Upper lobe of right lung (tissue), 1 donor: ENCODE data around the gene CDX1. TPM values are rescaled to one million over a fixed set of nuclear protein-coding genes. Genes with fewer than 3 reads are reported as not detected.

ENCODE experiments used
- ATAC-seq: fragments of 200-7000 bp; cut with Tn5 transposase; one replicate; pipeline ENCODE4 v1.9.1; 2020; ENCODE audit warnings: mild to moderate bottlenecking, moderate library complexity
- DNase-seq: peaks from one replicate; pipeline ENCODE4 v3.0.0-alpha.2; 2020
- H3K27ac ChIP-seq: fragments of 200-600 bp; one replicate; pipeline ENCODE4 v1.8.0; 2022
- H3K27me3 ChIP-seq: fragments of 200-600 bp; one replicate; pipeline ENCODE4 v1.8.0; 2022; ENCODE audit warnings: mild to moderate bottlenecking
- H3K36me3 ChIP-seq: fragments of 200-600 bp; one replicate; pipeline ENCODE4 v1.8.0; 2022
- H3K4me1 ChIP-seq: fragments of 200-600 bp; one replicate; pipeline ENCODE4 v1.8.0; 2022
- H3K4me3 ChIP-seq: fragments of 200-600 bp; one replicate; pipeline ENCODE4 v1.8.0; 2022; ENCODE audit warnings: mild to moderate bottlenecking
- H3K9me3 ChIP-seq: fragments of 200-600 bp; one replicate; pipeline ENCODE4 v1.8.0; 2022
- intact Hi-C: fragments of 100-400 bp; cut with DNase I; formaldehyde crosslinking; loops from one replicate; pipeline ENCODE4 v1.11.0; 2022
- total RNA-seq: library from RNA; stranded (reverse); fragmentation: NEBNext Ultra II Directional; extraction: Animal tissue kit (Norgen Biotek cat#: 25700); gene quantifications from one replicate; pipeline ENCODE4 v1.2.1, GENCODE V29; 2021
- TF ChIP-seq, protein P1 (sequence below): fragments of 200-600 bp; IDR thresholded peaks from one replicate; pipeline ENCODE4 v1.8.0; 2022; ENCODE audit warnings: antibody characterized with exemption
- donor health status: DM: no; HTN: yes; CAD: no; lungs with severe emphysema.

The CDX1 gene
- total RNA-seq, 1 donor from 2014 or later = not detected

DNA sequence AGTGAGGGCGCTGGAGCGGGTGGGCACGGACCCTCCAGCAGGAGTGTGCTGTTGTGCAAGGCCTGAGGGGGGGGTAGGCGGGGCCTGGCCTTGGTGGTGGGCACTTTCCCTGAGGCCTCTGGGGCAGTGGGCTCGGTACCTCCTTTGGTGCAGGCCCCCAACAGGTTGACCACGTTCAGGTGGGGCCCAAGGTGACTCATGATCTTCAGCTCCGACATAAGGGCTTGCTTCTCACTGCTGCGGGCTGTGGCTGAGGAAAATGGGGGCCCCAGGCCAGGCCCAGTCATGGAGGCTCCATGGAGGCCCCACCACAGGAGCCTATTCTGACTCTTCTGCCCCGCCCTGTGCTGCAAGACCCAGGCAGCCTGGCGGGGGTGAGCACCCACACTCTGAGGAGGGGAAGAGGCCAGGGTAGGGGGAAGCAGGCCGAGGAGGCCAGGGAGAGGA, 42.4 kb upstream of the CDX1 start:
- no peak overlapping the region for H3K4me3 ChIP-seq
- TF ChIP-seq, protein P1, sequence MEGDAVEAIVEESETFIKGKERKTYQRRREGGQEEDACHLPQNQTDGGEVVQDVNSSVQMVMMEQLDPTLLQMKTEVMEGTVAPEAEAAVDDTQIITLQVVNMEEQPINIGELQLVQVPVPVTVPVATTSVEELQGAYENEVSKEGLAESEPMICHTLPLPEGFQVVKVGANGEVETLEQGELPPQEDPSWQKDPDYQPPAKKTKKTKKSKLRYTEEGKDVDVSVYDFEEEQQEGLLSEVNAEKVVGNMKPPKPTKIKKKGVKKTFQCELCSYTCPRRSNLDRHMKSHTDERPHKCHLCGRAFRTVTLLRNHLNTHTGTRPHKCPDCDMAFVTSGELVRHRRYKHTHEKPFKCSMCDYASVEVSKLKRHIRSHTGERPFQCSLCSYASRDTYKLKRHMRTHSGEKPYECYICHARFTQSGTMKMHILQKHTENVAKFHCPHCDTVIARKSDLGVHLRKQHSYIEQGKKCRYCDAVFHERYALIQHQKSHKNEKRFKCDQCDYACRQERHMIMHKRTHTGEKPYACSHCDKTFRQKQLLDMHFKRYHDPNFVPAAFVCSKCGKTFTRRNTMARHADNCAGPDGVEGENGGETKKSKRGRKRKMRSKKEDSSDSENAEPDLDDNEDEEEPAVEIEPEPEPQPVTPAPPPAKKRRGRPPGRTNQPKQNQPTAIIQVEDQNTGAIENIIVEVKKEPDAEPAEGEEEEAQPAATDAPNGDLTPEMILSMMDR = no peak
- H3K9me3 ChIP-seq = no peaks in the 10 kb centered on the region
- H3K4me1 ChIP-seq = peaks cover 6% of the 10 kb centered on the region
- no peaks in the 10 kb centered on the region for H3K27me3 ChIP-seq
- no peak overlapping the region for H3K27ac ChIP-seq
- intact Hi-C loops = no loop called here
- peaks cover 52% of the 10 kb centered on the region for H3K36me3 ChIP-seq
- ATAC-seq (peak; percentile 13), DNase-seq (peak; percentile 57)

DNA sequence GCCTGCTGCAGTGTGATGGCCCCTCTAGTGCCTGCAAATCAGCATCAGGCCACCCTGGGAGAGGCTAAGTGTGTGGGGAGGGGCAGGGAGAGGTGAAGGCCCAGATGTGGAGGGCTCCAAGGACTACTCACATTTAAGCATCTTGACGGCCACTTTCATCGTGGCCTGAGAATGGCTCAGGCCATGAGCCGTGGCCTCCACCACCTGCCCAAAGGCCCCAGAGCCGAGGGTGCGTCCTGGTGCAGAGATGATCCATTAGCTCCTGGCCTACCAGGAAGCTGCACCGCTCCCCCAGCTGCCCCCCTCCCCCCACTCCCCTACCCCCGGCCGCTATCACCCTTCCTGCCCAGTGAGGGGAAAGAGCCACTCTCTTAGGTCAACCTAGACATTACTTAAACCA, 42.0 kb upstream of the CDX1 start:
- no peak for ATAC-seq
- H3K27ac ChIP-seq = no peak overlapping the region

DNA sequence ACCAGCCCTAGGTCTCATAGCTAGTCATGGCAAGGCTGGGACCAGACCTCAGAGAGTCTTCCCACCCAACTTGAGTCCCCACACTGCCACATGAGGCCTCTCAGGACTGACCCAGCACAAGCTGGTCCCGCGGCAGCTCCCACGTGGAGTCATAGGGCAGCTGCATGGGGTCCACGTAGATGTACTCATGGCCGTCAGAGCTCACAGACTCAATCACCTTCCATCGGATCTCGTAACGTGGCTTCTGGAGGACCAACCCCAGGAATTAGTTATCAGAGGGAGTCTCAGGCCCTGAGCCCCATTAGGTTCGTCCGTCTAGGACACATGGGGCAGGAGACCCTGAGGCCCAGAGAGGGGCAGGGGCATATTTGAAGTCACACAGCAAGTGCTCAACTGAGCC, 41.2 kb upstream of the CDX1 start:
- H3K36me3 ChIP-seq = peaks cover 48% of the 10 kb centered on the region
- peaks cover 14% of the 10 kb centered on the region for H3K4me1 ChIP-seq
- H3K4me3 ChIP-seq = no peak overlapping the region
- H3K9me3 ChIP-seq = no peaks in the 10 kb centered on the region
- ATAC-seq = no peak
- intact Hi-C loops = no loop called here
- TF ChIP-seq, protein P1 = no peak
- peak overlapping the region; percentile 17 for H3K27ac ChIP-seq
- no peaks in the 10 kb centered on the region for H3K27me3 ChIP-seq
- no peak for DNase-seq

More for the DNA sequence above, 42.0 kb upstream of the CDX1 start:
- DNase-seq = no peak
- H3K4me1 ChIP-seq = peaks cover 7% of the 10 kb centered on the region
- H3K9me3 ChIP-seq = no peaks in the 10 kb centered on the region
- peaks cover 55% of the 10 kb centered on the region for H3K36me3 ChIP-seq
- no peaks in the 10 kb centered on the region for H3K27me3 ChIP-seq
- intact Hi-C loops = no loop called here
- H3K4me3 ChIP-seq = no peak overlapping the region
- TF ChIP-seq, protein P1 = no peak

DNA sequence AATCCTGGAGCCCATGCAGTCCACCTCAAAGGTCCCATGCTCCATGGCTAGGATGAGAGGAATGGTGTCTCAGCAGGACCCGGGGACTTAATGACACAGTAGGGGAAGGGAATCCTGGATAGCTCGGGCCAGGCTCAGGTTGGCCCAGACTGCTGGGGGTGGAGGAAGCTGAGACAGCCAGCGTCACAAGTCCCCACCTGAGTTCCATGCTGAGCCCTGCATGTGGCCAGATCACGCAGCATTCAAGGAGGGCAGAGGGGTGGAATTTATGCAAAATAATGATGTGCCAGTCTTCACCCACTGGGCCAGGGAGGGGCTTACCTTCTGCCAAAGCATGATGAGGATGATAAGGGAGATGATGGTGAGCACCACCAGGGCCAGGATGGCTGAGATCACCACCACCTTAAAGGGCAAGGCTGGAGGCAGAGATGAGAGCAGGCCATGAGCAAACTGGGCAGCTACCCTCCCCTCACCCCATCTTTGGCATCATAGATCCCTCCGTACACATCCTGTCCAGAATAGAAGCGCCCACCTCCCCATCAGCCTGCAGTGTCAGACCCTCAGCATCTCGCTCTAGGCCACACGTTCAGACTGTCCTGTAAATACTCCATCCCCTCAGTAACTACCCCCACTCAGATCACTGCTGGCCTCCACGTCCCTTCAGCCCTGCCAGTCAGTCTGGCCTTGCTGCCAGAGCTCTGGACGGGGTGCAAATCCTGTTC, 40.2 kb upstream of the CDX1 start:
- intact Hi-C loops = no loop called here
- TF ChIP-seq, protein P1 = no peak
- Histone ChIP-seq H3K36me3 (peaks cover 43% of the 10 kb centered on the region), H3K4me1 (peaks cover 16% of the 10 kb centered on the region), H3K27me3 (no peaks in the 10 kb centered on the region), H3K9me3 (no peaks in the 10 kb centered on the region), H3K27ac (no peak overlapping the region), H3K4me3 (no peak overlapping the region)
- no peak for DNase-seq
- ATAC-seq = no peak

DNA sequence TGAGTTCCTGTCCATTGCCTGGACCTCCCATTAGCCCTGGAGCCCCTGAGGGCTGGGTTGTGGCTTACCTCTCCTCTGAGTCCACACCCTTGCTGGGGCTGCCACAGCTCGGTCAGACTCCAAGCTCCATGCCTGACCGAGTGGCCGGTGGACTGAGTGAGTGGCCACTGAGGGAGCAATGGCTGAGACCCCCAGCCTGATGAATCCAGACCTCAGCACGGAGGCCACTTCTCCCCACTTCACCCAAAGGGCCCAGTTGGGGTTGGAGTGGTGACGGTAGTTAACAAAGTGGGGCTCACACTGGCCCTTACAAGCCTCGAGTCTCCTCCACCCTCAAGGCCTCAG, 39.7 kb upstream of the CDX1 start:
- H3K36me3 ChIP-seq = peaks cover 38% of the 10 kb centered on the region

More for the DNA sequence above, 39.7 kb upstream of the CDX1 start:
- no peaks in the 10 kb centered on the region for H3K27me3 ChIP-seq
- no peaks in the 10 kb centered on the region for H3K9me3 ChIP-seq
- TF ChIP-seq, protein P1 = no peak
- intact Hi-C loops = no loop called here
- H3K27ac ChIP-seq = no peak overlapping the region
- no peak overlapping the region for H3K4me3 ChIP-seq
- ATAC-seq = no peak
- peaks cover 19% of the 10 kb centered on the region for H3K4me1 ChIP-seq
- DNase-seq = no peak
